GM12878 (cell line): ENCODE results near the gene PVALEF. TPM values are rescaled to one million over a fixed set of nuclear protein-coding genes. Genes with fewer than 3 reads are reported as not detected.

Experiments
- ATAC-seq: fragments of 200-7000 bp; cut with Tn5 transposase; 3 replicates; pipeline ENCODE4 v1.9.1; 2020; ENCODE audit warnings: mild to moderate bottlenecking, moderate library complexity
- BruUV-seq: library from RNA; stranded (reverse); fragments of 400-500 nt; replicated peaks from 2 replicates; lab custom pipeline; 2021; lab: Mats Ljungman, UMichigan
- CTCF ChIA-PET: fragments of 300-600 bp; sonication (Branson Sonifier 250); formaldehyde crosslinking; extraction: SDS; loops from one replicate; lab custom pipeline; 2021; ENCODE audit warnings: inconsistent platforms; lab: Yijun Ruan, JAX
- POLR2A ChIA-PET: fragments of 350-600 bp; formaldehyde crosslinking; extraction: SDS; loops from one replicate; lab custom pipeline; 2021; ENCODE audit warnings: inconsistent platforms; lab: Charles Lee
- RAD21 ChIA-PET: fragments of 300-600 bp; sonication (Branson Sonifier 250); formaldehyde crosslinking; loops from one replicate; lab custom pipeline; 2023; ENCODE audit warnings: antibody characterized with exemption; ENCODE audit not compliant: unreplicated experiment; lab: Charles Lee
- SMC1A ChIA-PET: fragments of 300-600 bp; sonication (Branson Sonifier 250); formaldehyde crosslinking; loops from one replicate; lab custom pipeline; 2023; ENCODE audit not compliant: unreplicated experiment, uncharacterized antibody; lab: Charles Lee
- DNase-seq: peaks from one replicate; pipeline ENCODE4 v3.0.0-alpha.2; 2011; ENCODE audit warnings: low read depth, low spot score
- FAIRE-seq: peaks from 3 replicates; lab custom pipeline; 2011; peaks lifted over from hg19 to GRCh38; lab: Jason Lieb, UNC
- H2AFZ ChIP-seq: 2 replicates; pipeline ENCODE4 v1.6.0; 2011; ENCODE audit warnings: low read depth, low read length, control low read depth; ENCODE audit not compliant: control insufficient read depth
- H3K27ac ChIP-seq: 2 replicates; pipeline ENCODE4 v1.5.1; 2011; ENCODE audit warnings: control low read depth; ENCODE audit not compliant: control insufficient read depth, insufficient read depth
- H3K27me3 ChIP-seq, 2 experiments: replicated peaks in 1 of 2; 2 replicates each; pipeline versions ENCODE4 v1.6.0 to v1.6.1; 2011; ENCODE audit warnings: low read length in 1 of 2; ENCODE audit not compliant: control insufficient read depth in 2 of 2, insufficient read depth in 2 of 2
- H3K36me3 ChIP-seq, 2 experiments: 2 replicates each; pipeline ENCODE4 v1.5.1; 2011; ENCODE audit warnings: low read length in 1 of 2; ENCODE audit not compliant: control insufficient read depth in 2 of 2, insufficient read depth in 2 of 2
- H3K4me1 ChIP-seq: 2 replicates; pipeline ENCODE4 v1.6.1; 2011; ENCODE audit warnings: mild to moderate bottlenecking, low read length, moderate library complexity, mixed read lengths; ENCODE audit not compliant: control insufficient read depth, insufficient read depth
- H3K4me2 ChIP-seq: 2 replicates; pipeline ENCODE4 v1.6.0; 2011; ENCODE audit warnings: control low read depth; ENCODE audit not compliant: control insufficient read depth, insufficient read depth
- H3K4me3 ChIP-seq: fragments of 200-600 bp; sonication (generic); 2 replicates; pipeline ENCODE4 v1.5.1; 2016
- H3K79me2 ChIP-seq: 2 replicates; pipeline ENCODE4 v1.6.0; 2011; ENCODE audit warnings: low read length; ENCODE audit not compliant: control insufficient read depth, insufficient read depth
- H3K9ac ChIP-seq: 2 replicates; pipeline ENCODE4 v1.8.0; 2011; ENCODE audit warnings: low read length, control low read depth, mixed read lengths; ENCODE audit not compliant: control insufficient read depth, insufficient read depth
- H3K9me3 ChIP-seq: replicated peaks from 3 replicates; pipeline ENCODE4 v1.5.1; 2011; ENCODE audit warnings: mild to moderate bottlenecking, low read length; ENCODE audit not compliant: control insufficient read depth, insufficient read depth
- H4K20me1 ChIP-seq: 2 replicates; pipeline ENCODE4 v1.6.0; 2011; ENCODE audit not compliant: control insufficient read depth, insufficient read depth
- CHD1 ChIP-seq: IDR thresholded peaks from 2 replicates; pipeline ENCODE4 v1.6.1; 2012; ENCODE audit warnings: low read depth, low read length, improper control_type of control experiment
- E2F4 ChIP-seq: IDR thresholded peaks from 2 replicates; pipeline ENCODE4 v1.6.1; 2012; ENCODE audit warnings: low read depth, low read length, improper control_type of control experiment
- HDAC6 ChIP-seq: fragments of 200-600 bp; sonication (generic); IDR thresholded peaks from one replicate; pipeline ENCODE4 v1.8.0; 2017; ENCODE audit warnings: antibody characterized with exemption; ENCODE audit not compliant: unreplicated experiment
- HSF1 ChIP-seq: fragments of 150-350 bp; IDR thresholded peaks from 2 replicates; pipeline ENCODE4 v1.6.1; 2014; ENCODE audit warnings: mild to moderate bottlenecking, low read depth, low read length
- IRF4 ChIP-seq: IDR thresholded peaks from 2 replicates; pipeline ENCODE4 v1.6.1; 2011; ENCODE audit warnings: low read depth, low read length
- MTA3 ChIP-seq: IDR thresholded peaks from 2 replicates; pipeline ENCODE4 v1.6.1; 2012; ENCODE audit warnings: low read length, inconsistent platforms, borderline replicate concordance
- MYB ChIP-seq: fragments of 150-350 bp; IDR thresholded peaks from 2 replicates; pipeline ENCODE4 v1.6.1; 2014; ENCODE audit warnings: mild to moderate bottlenecking, low read depth, low read length, borderline replicate concordance
- NFXL1 ChIP-seq: fragments of 450-650 bp; IDR thresholded peaks from 2 replicates; pipeline ENCODE4 v1.6.1; 2017; ENCODE audit warnings: antibody characterized with exemption, mild to moderate bottlenecking, borderline replicate concordance
- NFYB ChIP-seq: IDR thresholded peaks from 2 replicates; pipeline ENCODE4 v1.6.1; 2011; ENCODE audit warnings: low read depth, mild to moderate bottlenecking, low read length, improper control_type of control experiment, moderate library complexity; ENCODE audit not compliant: insufficient read depth
- NR2F1 ChIP-seq: fragments of 450-650 bp; conservative IDR thresholded peaks from 2 replicates; pipeline ENCODE4 v1.6.1; 2017; ENCODE audit warnings: mild to moderate bottlenecking
- RAD51 ChIP-seq: fragments of 450-650 bp; IDR thresholded peaks from 2 replicates; pipeline ENCODE4 v1.6.1; 2016; ENCODE audit warnings: moderate library complexity, mild to moderate bottlenecking, inconsistent platforms
- RCOR1 ChIP-seq: conservative IDR thresholded peaks from 2 replicates; pipeline ENCODE4 v1.6.1; 2012; ENCODE audit warnings: low read depth, low read length, improper control_type of control experiment
- SMAD5 ChIP-seq: IDR thresholded peaks from 2 replicates; pipeline ENCODE4 v1.6.1; 2016; ENCODE audit warnings: antibody characterized with exemption, low read depth
- SUPT20H ChIP-seq: IDR thresholded peaks from 2 replicates; pipeline ENCODE4 v1.6.1; 2011; ENCODE audit warnings: low read depth, mild to moderate bottlenecking, low read length, moderate library complexity, borderline replicate concordance; ENCODE audit not compliant: control insufficient read depth
- TCF12 ChIP-seq: IDR thresholded peaks from 2 replicates; pipeline ENCODE4 v1.6.1; 2011; ENCODE audit warnings: low read depth, mild to moderate bottlenecking, low read length
- TCF7 ChIP-seq: IDR thresholded peaks from 2 replicates; pipeline ENCODE4 v1.6.1; 2014; ENCODE audit warnings: antibody characterized with exemption, borderline replicate concordance
- WRNIP1 ChIP-seq: IDR thresholded peaks from 2 replicates; pipeline ENCODE4 v1.6.1; 2011; ENCODE audit warnings: low read depth, low read length, improper control_type of control experiment, borderline replicate concordance
- WGBS: methylation state at CpG from one replicate; pipeline ENCODE4 v1.1.6; 2016; ENCODE audit warnings: low lambda C conversion rate; ENCODE audit not compliant: insufficient replicate concordance, insufficient coverage; ENCODE audit errors: missing lambda C conversion rate; 5-methylcytosine and 5-hydroxymethylcytosine counted together
- in situ Hi-C: fragments of 300-500 bp; cut with MboI; formaldehyde crosslinking; loops from 9 replicates; pipeline ENCODE4 v1.14.3; 2018; ENCODE audit warnings: mixed read lengths
- intact Hi-C: fragments of 100-400 bp; cut with micrococcal nuclease; formaldehyde crosslinking; loops from one replicate; pipeline ENCODE4 v1.14.2; 2022; ENCODE audit not compliant: unreplicated experiment
- polyA plus RNA-seq, 11 experiments: library from polyadenylated mRNA; depleted of rRNA in 4 of 11; unstranded in 6 of 11; stranded (reverse) in 5 of 11; fragments of >200 nt; fragmentation: Nextera tagmentation in 4 of 11; fragmentation: Illumina TruSeq in 1 of 11; extraction: Ambion mirVana in 4 of 11; extraction: Trizol in 1 of 11; gene quantifications; 1 replicate in 1 of 11; 2 replicates in 10 of 11; pipeline versions ENCODE4 v1.2.1 to v1.2.3, GENCODE V29; 2011 to 2016; ENCODE audit warnings: inconsistent platforms in 2 of 11, missing spikeins in 2 of 11, low read depth in 1 of 11
- total RNA-seq, 4 experiments: library from RNA; depleted of rRNA in 3 of 4; stranded (reverse); fragments of >200 nt in 3 of 4; fragmentation: Illumina TruSeq in 1 of 4; extraction: Trizol in 1 of 4; gene quantifications; 2 replicates each; pipeline versions ENCODE4 v1.2.1 to v1.2.3, GENCODE V29; 2013 to 2021
- TF ChIP-seq, protein P1 (sequence below), 3 experiments: IDR thresholded peaks in 2 of 3; conservative IDR thresholded peaks in 1 of 3; 2 replicates each; pipeline ENCODE4 v1.5.1; 2011; ENCODE audit warnings: low read depth in 3 of 3, low read length in 3 of 3, mild to moderate bottlenecking in 3 of 3, control low read depth in 2 of 3, moderate library complexity in 2 of 3, inconsistent platforms in 1 of 3, mixed read lengths in 1 of 3; ENCODE audit not compliant: control insufficient read depth in 2 of 3, insufficient read depth in 1 of 3; ENCODE audit errors: extremely low read depth in 1 of 3

The PVALEF gene
- total and polyA plus RNA-seq, 10 of the 15 experiments (the other 5 are each of a cell fraction or from before 2014, with no cell fraction given) = not detected

GRCh38 chr17:81127133-81127455, 38.2 kb upstream of the PVALEF start:
- no peak for ATAC-seq
- no peak for FAIRE-seq
- H3K4me3 ChIP-seq = no peak overlapping the region
- ChIA-PET SMC1A (no interaction called here), CTCF (no interaction called here), RAD21 (no interaction called here), POLR2A (no interaction called here)
- no peaks in the 10 kb centered on the region for H3K79me2 ChIP-seq
- TF ChIP-seq HSF1 (no peak), IRF4 (no peak), MTA3 (no peak), E2F4 (no peak), MYB (no peak), SUPT20H (no peak), TCF12 (no peak), SMAD5 (no peak), NFXL1 (no peak), RAD51 (no peak), NFYB (no peak), HDAC6 (no peak), RCOR1 (no peak), TCF7 (no peak), NR2F1 (no peak), WRNIP1 (no peak), CHD1 (no peak)
- TF ChIP-seq, protein P1, sequence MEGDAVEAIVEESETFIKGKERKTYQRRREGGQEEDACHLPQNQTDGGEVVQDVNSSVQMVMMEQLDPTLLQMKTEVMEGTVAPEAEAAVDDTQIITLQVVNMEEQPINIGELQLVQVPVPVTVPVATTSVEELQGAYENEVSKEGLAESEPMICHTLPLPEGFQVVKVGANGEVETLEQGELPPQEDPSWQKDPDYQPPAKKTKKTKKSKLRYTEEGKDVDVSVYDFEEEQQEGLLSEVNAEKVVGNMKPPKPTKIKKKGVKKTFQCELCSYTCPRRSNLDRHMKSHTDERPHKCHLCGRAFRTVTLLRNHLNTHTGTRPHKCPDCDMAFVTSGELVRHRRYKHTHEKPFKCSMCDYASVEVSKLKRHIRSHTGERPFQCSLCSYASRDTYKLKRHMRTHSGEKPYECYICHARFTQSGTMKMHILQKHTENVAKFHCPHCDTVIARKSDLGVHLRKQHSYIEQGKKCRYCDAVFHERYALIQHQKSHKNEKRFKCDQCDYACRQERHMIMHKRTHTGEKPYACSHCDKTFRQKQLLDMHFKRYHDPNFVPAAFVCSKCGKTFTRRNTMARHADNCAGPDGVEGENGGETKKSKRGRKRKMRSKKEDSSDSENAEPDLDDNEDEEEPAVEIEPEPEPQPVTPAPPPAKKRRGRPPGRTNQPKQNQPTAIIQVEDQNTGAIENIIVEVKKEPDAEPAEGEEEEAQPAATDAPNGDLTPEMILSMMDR (IDR thresholded peaks at IDR 0.05 in 2 of 3, conservative IDR thresholded peaks at IDR 0.05 in 1 of 3; ENCODE audit: control insufficient read depth in 2 of 3, extremely low read depth in 1 of 3, insufficient read depth in 1 of 3, low read depth in 3 of 3, low read length in 3 of 3) = no peak
- H4K20me1 ChIP-seq = no peaks in the 10 kb centered on the region
- no peak overlapping the region for H3K27ac ChIP-seq
- in situ Hi-C loops (loop anchor here (25.0 kb wide), 1 partner anchor 360 kb away; no protein-coding TSS in a partner anchor), intact Hi-C loops (no loop called here)
- no peak for DNase-seq
- H3K4me1 ChIP-seq = no peaks in the 10 kb centered on the region
- H2AFZ ChIP-seq = no peak overlapping the region
- no peak overlapping the region for H3K4me2 ChIP-seq
- H3K9me3 ChIP-seq = no peaks in the 10 kb centered on the region
- no peaks in the 10 kb centered on the region for H3K36me3 ChIP-seq
- WGBS = 21% methylated on average over 4 of the region's 5 CpGs
- H3K27me3 ChIP-seq = no peaks in the 10 kb centered on the region
- BruUV-seq = no TSS peak
- no peak overlapping the region for H3K9ac ChIP-seq
